GM12878 (cell line): ENCODE data around the gene PRC1. TPM values are rescaled to one million over a fixed set of nuclear protein-coding genes. Genes with fewer than 3 reads are reported as not detected.
A peak's percentile ranks its signal among the peaks of the same experiment; 100 is the strongest.

ENCODE experiments used
- ATAC-seq: fragments of 200-7000 bp; cut with Tn5 transposase; 3 replicates; pipeline ENCODE4 v1.9.1; 2020; ENCODE audit warnings: mild to moderate bottlenecking, moderate library complexity
- BruUV-seq: library from RNA; stranded (reverse); fragments of 400-500 nt; replicated peaks from 2 replicates; lab custom pipeline; 2021; lab: Mats Ljungman, UMichigan
- CTCF ChIA-PET: fragments of 300-600 bp; sonication (Branson Sonifier 250); formaldehyde crosslinking; extraction: SDS; loops from one replicate; lab custom pipeline; 2021; ENCODE audit warnings: inconsistent platforms; lab: Yijun Ruan, JAX
- POLR2A ChIA-PET: fragments of 350-600 bp; formaldehyde crosslinking; extraction: SDS; loops from one replicate; lab custom pipeline; 2021; ENCODE audit warnings: inconsistent platforms; lab: Charles Lee
- RAD21 ChIA-PET: fragments of 300-600 bp; sonication (Branson Sonifier 250); formaldehyde crosslinking; loops from one replicate; lab custom pipeline; 2023; ENCODE audit warnings: antibody characterized with exemption; ENCODE audit not compliant: unreplicated experiment; lab: Charles Lee
- SMC1A ChIA-PET: fragments of 300-600 bp; sonication (Branson Sonifier 250); formaldehyde crosslinking; loops from one replicate; lab custom pipeline; 2023; ENCODE audit not compliant: unreplicated experiment, uncharacterized antibody; lab: Charles Lee
- DNase-seq: peaks from one replicate; pipeline ENCODE4 v3.0.0-alpha.2; 2011; ENCODE audit warnings: low read depth, low spot score
- FAIRE-seq: peaks from 3 replicates; lab custom pipeline; 2011; peaks lifted over from hg19 to GRCh38; lab: Jason Lieb, UNC
- H2AFZ ChIP-seq: 2 replicates; pipeline ENCODE4 v1.6.0; 2011; ENCODE audit warnings: low read depth, low read length, control low read depth; ENCODE audit not compliant: control insufficient read depth
- H3K27ac ChIP-seq: 2 replicates; pipeline ENCODE4 v1.5.1; 2011; ENCODE audit warnings: control low read depth; ENCODE audit not compliant: control insufficient read depth, insufficient read depth
- H3K27me3 ChIP-seq, 2 experiments: replicated peaks in 1 of 2; 2 replicates each; pipeline versions ENCODE4 v1.6.0 to v1.6.1; 2011; ENCODE audit warnings: low read length in 1 of 2; ENCODE audit not compliant: control insufficient read depth in 2 of 2, insufficient read depth in 2 of 2
- H3K36me3 ChIP-seq, 2 experiments: 2 replicates each; pipeline ENCODE4 v1.5.1; 2011; ENCODE audit warnings: low read length in 1 of 2; ENCODE audit not compliant: control insufficient read depth in 2 of 2, insufficient read depth in 2 of 2
- H3K4me1 ChIP-seq: 2 replicates; pipeline ENCODE4 v1.6.1; 2011; ENCODE audit warnings: mild to moderate bottlenecking, low read length, moderate library complexity, mixed read lengths; ENCODE audit not compliant: control insufficient read depth, insufficient read depth
- H3K4me2 ChIP-seq: 2 replicates; pipeline ENCODE4 v1.6.0; 2011; ENCODE audit warnings: control low read depth; ENCODE audit not compliant: control insufficient read depth, insufficient read depth
- H3K4me3 ChIP-seq: fragments of 200-600 bp; sonication (generic); 2 replicates; pipeline ENCODE4 v1.5.1; 2016
- H3K79me2 ChIP-seq: 2 replicates; pipeline ENCODE4 v1.6.0; 2011; ENCODE audit warnings: low read length; ENCODE audit not compliant: control insufficient read depth, insufficient read depth
- H3K9ac ChIP-seq: 2 replicates; pipeline ENCODE4 v1.8.0; 2011; ENCODE audit warnings: low read length, control low read depth, mixed read lengths; ENCODE audit not compliant: control insufficient read depth, insufficient read depth
- H3K9me3 ChIP-seq: replicated peaks from 3 replicates; pipeline ENCODE4 v1.5.1; 2011; ENCODE audit warnings: mild to moderate bottlenecking, low read length; ENCODE audit not compliant: control insufficient read depth, insufficient read depth
- H4K20me1 ChIP-seq: 2 replicates; pipeline ENCODE4 v1.6.0; 2011; ENCODE audit not compliant: control insufficient read depth, insufficient read depth
- CEBPZ ChIP-seq: fragments of 150-350 bp; IDR thresholded peaks from 2 replicates; pipeline ENCODE4 v1.6.1; 2016; ENCODE audit warnings: low read depth, low read length
- DPF2 ChIP-seq: fragments of 450-650 bp; IDR thresholded peaks from 2 replicates; pipeline ENCODE4 v1.6.1; 2017; ENCODE audit warnings: mild to moderate bottlenecking
- GATAD2B ChIP-seq: fragments of 450-650 bp; conservative IDR thresholded peaks from 2 replicates; pipeline ENCODE4 v1.6.1; 2017; ENCODE audit warnings: low read depth, mild to moderate bottlenecking, moderate library complexity
- HDGF ChIP-seq: fragments of 450-650 bp; IDR thresholded peaks from 2 replicates; pipeline ENCODE4 v1.6.1; 2016; ENCODE audit warnings: antibody characterized with exemption
- KLF5 ChIP-seq: fragments of 450-650 bp; IDR thresholded peaks from 2 replicates; pipeline ENCODE4 v1.6.1; 2014; ENCODE audit warnings: mild to moderate bottlenecking; ENCODE audit not compliant: partially characterized antibody
- LARP7 ChIP-seq: fragments of 450-650 bp; IDR thresholded peaks from 2 replicates; pipeline ENCODE4 v1.6.1; 2017; ENCODE audit warnings: mild to moderate bottlenecking
- MLLT1 ChIP-seq: fragments of 450-650 bp; IDR thresholded peaks from 2 replicates; pipeline ENCODE4 v1.6.1; 2016; ENCODE audit warnings: mild to moderate bottlenecking
- MXI1 ChIP-seq: fragments of 150-350 bp; IDR thresholded peaks from 2 replicates; pipeline ENCODE4 v1.6.1; 2011; ENCODE audit warnings: low read depth, mild to moderate bottlenecking, inconsistent platforms, low read length, improper control_type of control experiment
- NR2C1 ChIP-seq: fragments of 450-650 bp; IDR thresholded peaks from 2 replicates; pipeline ENCODE4 v1.6.1; 2017; ENCODE audit warnings: antibody characterized with exemption, mild to moderate bottlenecking, moderate library complexity
- POLR2AphosphoS5 ChIP-seq: IDR thresholded peaks from 2 replicates; pipeline ENCODE4 v1.6.1; 2011; ENCODE audit warnings: mild to moderate bottlenecking, low read length, inconsistent platforms
- TCF7 ChIP-seq: IDR thresholded peaks from 2 replicates; pipeline ENCODE4 v1.6.1; 2014; ENCODE audit warnings: antibody characterized with exemption, borderline replicate concordance
- ZNF384 ChIP-seq: IDR thresholded peaks from 2 replicates; pipeline ENCODE4 v1.6.1; 2012; ENCODE audit warnings: low read depth, mild to moderate bottlenecking, low read length, improper control_type of control experiment, borderline replicate concordance
- WGBS: methylation state at CpG from one replicate; pipeline ENCODE4 v1.1.6; 2016; ENCODE audit warnings: low lambda C conversion rate; ENCODE audit not compliant: insufficient replicate concordance, insufficient coverage; ENCODE audit errors: missing lambda C conversion rate; 5-methylcytosine and 5-hydroxymethylcytosine counted together
- in situ Hi-C: fragments of 300-500 bp; cut with MboI; formaldehyde crosslinking; loops from 9 replicates; pipeline ENCODE4 v1.14.3; 2018; ENCODE audit warnings: mixed read lengths
- intact Hi-C: fragments of 100-400 bp; cut with micrococcal nuclease; formaldehyde crosslinking; loops from one replicate; pipeline ENCODE4 v1.14.2; 2022; ENCODE audit not compliant: unreplicated experiment
- polyA plus RNA-seq, 11 experiments: library from polyadenylated mRNA; depleted of rRNA in 4 of 11; unstranded in 6 of 11; stranded (reverse) in 5 of 11; fragments of >200 nt; fragmentation: Nextera tagmentation in 4 of 11; fragmentation: Illumina TruSeq in 1 of 11; extraction: Ambion mirVana in 4 of 11; extraction: Trizol in 1 of 11; gene quantifications; 1 replicate in 1 of 11; 2 replicates in 10 of 11; pipeline versions ENCODE4 v1.2.1 to v1.2.3, GENCODE V29; 2011 to 2016; ENCODE audit warnings: inconsistent platforms in 2 of 11, missing spikeins in 2 of 11, low read depth in 1 of 11
- total RNA-seq, 4 experiments: library from RNA; depleted of rRNA in 3 of 4; stranded (reverse); fragments of >200 nt in 3 of 4; fragmentation: Illumina TruSeq in 1 of 4; extraction: Trizol in 1 of 4; gene quantifications; 2 replicates each; pipeline versions ENCODE4 v1.2.1 to v1.2.3, GENCODE V29; 2013 to 2021

PRC1 gene
- total and polyA plus RNA-seq, 10 of the 15 experiments (the other 5 are each of a cell fraction or from before 2014, with no cell fraction given): 100 to 241 (median 131) TPM

DNA sequence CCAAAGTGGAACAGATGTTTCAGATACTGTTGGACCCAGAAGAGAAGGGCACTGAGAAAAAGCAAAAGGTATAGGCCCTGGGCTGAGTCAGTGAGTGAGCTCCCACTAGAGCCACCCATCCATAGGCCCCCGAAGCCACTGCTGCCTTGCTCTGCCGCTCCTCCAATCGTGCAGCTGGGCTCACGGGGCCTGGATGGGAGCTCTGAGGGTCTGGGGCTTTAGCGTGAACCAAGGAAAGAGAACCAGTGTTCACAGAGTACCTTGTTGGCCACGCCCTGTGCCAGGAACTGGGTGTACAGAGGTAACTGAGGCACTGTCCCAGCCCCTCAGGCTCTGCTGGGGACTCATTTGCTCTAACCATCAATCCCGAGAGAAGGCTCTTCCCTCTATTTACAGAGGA, 54.6 kb downstream of the PRC1 start:
- Histone ChIP-seq H3K27ac (no peak overlapping the region), H3K4me3 (no peak overlapping the region), H3K79me2 (peaks cover 14% of the 10 kb centered on the region), H3K4me1 (peaks cover 9% of the 10 kb centered on the region), H3K36me3 (peaks cover 9 to 28% of the 10 kb centered on the region in 2 experiments), H3K4me2 (no peak overlapping the region), H3K27me3 (no peaks in the 10 kb centered on the region), H4K20me1 (no peaks in the 10 kb centered on the region; the same call in 1 of the 2 replicates), H2AFZ (no peak overlapping the region), H3K9me3 (no peaks in the 10 kb centered on the region), H3K9ac (no peak overlapping the region)
- SMC1A ChIA-PET: no interaction called here
- TF ChIP-seq DPF2 (no peak), GATAD2B (no peak), MXI1 (no peak), TCF7 (no peak), ZNF384 (no peak)
- in situ Hi-C loops (no loop called here), intact Hi-C loops (loop anchor here (10.0 kb wide), 1 partner anchor 85 kb away; no protein-coding TSS in a partner anchor)
- ATAC-seq (no peak), DNase-seq (no peak), FAIRE-seq (no peak)
- RAD21 ChIA-PET: interaction anchor here (0.9 to 1.0 kb wide), 2 partner anchors 17 kb away, joined by 3 read pairs; no protein-coding TSS in a partner anchor
- whole genome bisulfite sequencing: 90% methylated on average over 7 of the region's 7 CpGs
- BruUV-seq: no TSS peak
- CTCF ChIA-PET: no interaction called here
- POLR2A ChIA-PET: interaction anchor here (0.5 to 0.7 kb wide), 2 partner anchors 15 to 302 kb away, joined by 3 read pairs; partner anchors contain the start of gene RCCD1

DNA sequence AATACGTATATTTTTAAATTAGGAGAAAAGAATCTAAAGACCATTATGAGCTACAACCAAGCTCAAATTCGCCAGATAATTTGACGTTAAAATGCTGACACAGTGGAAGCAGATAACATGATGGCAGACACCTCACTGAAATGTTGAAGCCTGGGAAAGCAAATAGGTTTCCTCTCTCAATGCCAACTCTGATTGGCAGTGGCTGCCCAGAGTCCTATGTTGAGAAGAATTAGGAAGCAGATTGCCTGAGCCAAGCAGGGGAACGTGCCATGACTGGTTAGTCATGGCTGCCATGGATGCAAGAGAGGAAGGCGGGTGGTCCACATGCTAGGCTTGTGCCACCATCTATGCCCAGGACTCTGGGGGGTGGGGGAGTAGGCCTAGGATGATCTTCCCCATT, 56.1 kb downstream of the PRC1 start:
- Histone ChIP-seq H3K4me2 (no peak overlapping the region), H3K79me2 (peaks cover 14% of the 10 kb centered on the region), H4K20me1 (no peaks in the 10 kb centered on the region; the same call in 1 of the 2 replicates), H3K4me3 (no peak overlapping the region), H3K27ac (no peak overlapping the region), H3K4me1 (peaks cover 18% of the 10 kb centered on the region), H3K9me3 (no peaks in the 10 kb centered on the region), H3K9ac (no peak overlapping the region), H2AFZ (no peak overlapping the region), H3K27me3 (no peaks in the 10 kb centered on the region), H3K36me3 (peaks cover 7 to 22% of the 10 kb centered on the region in 2 experiments; a peak in 3 of 4 replicates)
- intact Hi-C loops (loop anchor here (10.0 kb wide), 1 partner anchor 83 kb away; no protein-coding TSS in a partner anchor), in situ Hi-C loops (no loop called here)
- RAD21 ChIA-PET: no interaction called here
- ATAC-seq (no peak), FAIRE-seq (no peak), DNase-seq (no peak)
- 96% methylated on average over 5 of the region's 5 CpGs for WGBS
- CTCF ChIA-PET: interaction anchor here (0.8 to 18.1 kb wide), 3 partner anchors 38 to 618 kb away, joined by 3 to 480 read pairs (median 3); partner anchors contain the start of gene MAN2A2
- SMC1A ChIA-PET: interaction anchor here (0.8 to 1.7 kb wide), 3 partner anchors 10 to 111 kb away, joined by 3 to 4 read pairs (median 3); no protein-coding TSS in a partner anchor
- POLR2A ChIA-PET: no interaction called here
- TF ChIP-seq MLLT1 (no peak), GATAD2B (no peak), POLR2AphosphoS5 (no peak), LARP7 (no peak), CEBPZ (no peak), NR2C1 (no peak), HDGF (no peak), KLF5 (no peak)
- BruUV-seq: TSS peak; percentile 8
